ENCODE measurements around the gene TRPM3.

DNA sequence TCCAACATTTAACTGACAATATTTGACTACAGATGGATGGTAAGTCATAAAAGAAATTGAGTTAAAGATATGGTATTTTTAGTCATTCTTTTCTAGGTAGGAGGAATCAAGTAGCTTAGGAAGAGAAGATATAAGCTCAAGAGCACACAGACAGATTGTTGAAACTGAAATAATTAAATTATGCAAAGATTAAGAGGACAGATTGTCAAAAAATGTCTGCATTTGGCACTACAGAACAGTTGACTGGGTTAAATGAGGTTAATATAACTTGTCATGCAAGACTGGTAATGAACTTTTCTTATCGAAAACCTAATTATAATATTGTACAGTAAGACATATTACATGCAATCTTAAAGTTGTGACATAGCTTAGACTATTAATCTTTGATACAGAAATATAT is 36.3 kb upstream of the TRPM3 start:
- TF ChIP-seq, protein P1, sequence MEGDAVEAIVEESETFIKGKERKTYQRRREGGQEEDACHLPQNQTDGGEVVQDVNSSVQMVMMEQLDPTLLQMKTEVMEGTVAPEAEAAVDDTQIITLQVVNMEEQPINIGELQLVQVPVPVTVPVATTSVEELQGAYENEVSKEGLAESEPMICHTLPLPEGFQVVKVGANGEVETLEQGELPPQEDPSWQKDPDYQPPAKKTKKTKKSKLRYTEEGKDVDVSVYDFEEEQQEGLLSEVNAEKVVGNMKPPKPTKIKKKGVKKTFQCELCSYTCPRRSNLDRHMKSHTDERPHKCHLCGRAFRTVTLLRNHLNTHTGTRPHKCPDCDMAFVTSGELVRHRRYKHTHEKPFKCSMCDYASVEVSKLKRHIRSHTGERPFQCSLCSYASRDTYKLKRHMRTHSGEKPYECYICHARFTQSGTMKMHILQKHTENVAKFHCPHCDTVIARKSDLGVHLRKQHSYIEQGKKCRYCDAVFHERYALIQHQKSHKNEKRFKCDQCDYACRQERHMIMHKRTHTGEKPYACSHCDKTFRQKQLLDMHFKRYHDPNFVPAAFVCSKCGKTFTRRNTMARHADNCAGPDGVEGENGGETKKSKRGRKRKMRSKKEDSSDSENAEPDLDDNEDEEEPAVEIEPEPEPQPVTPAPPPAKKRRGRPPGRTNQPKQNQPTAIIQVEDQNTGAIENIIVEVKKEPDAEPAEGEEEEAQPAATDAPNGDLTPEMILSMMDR (IDR thresholded peaks at IDR 0.05) = no peak
- no peak for TF ChIP-seq POLR2A (IDR thresholded peaks at IDR 0.05)
